WTC11 (cell line): ENCODE data around the gene AUH. TPM values are rescaled to one million over a fixed set of nuclear protein-coding genes. Genes with fewer than 3 reads are reported as not detected.

Experiments used
- ATAC-seq: fragments of 200-7000 bp; cut with Tn5 transposase; 2 replicates; pipeline ENCODE4 v1.10.0; 2021; ENCODE audit warnings: mild to moderate bottlenecking, moderate library complexity
- CTCF ChIA-PET: fragments of 300-600 bp; sonication (Branson Sonifier 250); formaldehyde crosslinking; loops from one replicate; lab custom pipeline; 2021; ENCODE audit warnings: antibody characterized with exemption; lab: Charles Lee
- POLR2A ChIA-PET: fragments of 350-600 bp; sonication (Branson Sonifier 250); formaldehyde crosslinking; loops from one replicate; lab custom pipeline; 2021; ENCODE audit warnings: antibody characterized with exemption; lab: Charles Lee
- DNase-seq: peaks from one replicate; pipeline ENCODE4 v3.0.0; 2021; ENCODE audit warnings: low spot score
- H3K27ac Mint-ChIP-seq: 2 replicates; pipeline ENCODE4 v1.8.0; 2021; ENCODE audit warnings: mixed read lengths
- H3K27me3 Mint-ChIP-seq: 2 replicates; pipeline ENCODE4 v1.8.0; 2021; ENCODE audit warnings: low read depth, mild to moderate bottlenecking, moderate library complexity, mixed read lengths
- H3K36me3 Mint-ChIP-seq: 2 replicates; pipeline ENCODE4 v1.8.0; 2021; ENCODE audit warnings: mixed read lengths
- H3K4me1 Mint-ChIP-seq: 2 replicates; pipeline ENCODE4 v1.8.0; 2022; ENCODE audit warnings: mixed read lengths
- H3K4me3 Mint-ChIP-seq: 2 replicates; pipeline ENCODE4 v1.8.0; 2021; ENCODE audit warnings: mild to moderate bottlenecking, moderate library complexity, mixed read lengths
- H3K9me3 Mint-ChIP-seq: 2 replicates; pipeline ENCODE4 v1.8.0; 2021; ENCODE audit warnings: mixed read lengths
- ELF4 ChIP-seq: sonication (generic); formaldehyde crosslinking; IDR thresholded peaks from 2 replicates; pipeline ENCODE4 v1.8.1; 2022; ENCODE audit warnings: low read depth, mild to moderate bottlenecking, moderate library complexity, missing genetic modification reagents
- ETV6 ChIP-seq: sonication (generic); formaldehyde crosslinking; IDR thresholded peaks from 2 replicates; pipeline ENCODE4 v1.8.1; 2022; ENCODE audit warnings: mild to moderate bottlenecking, missing genetic modification reagents
- JUN ChIP-seq: sonication (generic); formaldehyde crosslinking; IDR thresholded peaks from 2 replicates; pipeline ENCODE4 v1.8.0; 2023; ENCODE audit warnings: mild to moderate bottlenecking, missing genetic modification reagents
- SOX15 ChIP-seq: fragments of 250-450 bp; sonication (Bioruptor Pico); IDR thresholded peaks from 2 replicates; pipeline ENCODE4 v1.9.0; 2021; ENCODE audit warnings: mild to moderate bottlenecking
- ZNF671 ChIP-seq: fragments of 250-450 bp; sonication (Bioruptor Pico); IDR thresholded peaks from 2 replicates; pipeline ENCODE4 v1.8.0; 2021; ENCODE audit warnings: mild to moderate bottlenecking
- total RNA-seq: library from RNA; stranded (reverse); gene quantifications from 3 replicates; pipeline ENCODE4 v1.2.3, GENCODE V29; 2021
- TF ChIP-seq, protein P1 (sequence below): sonication (generic); formaldehyde crosslinking; IDR thresholded peaks from 2 replicates; pipeline ENCODE4 v1.8.0; 2022; ENCODE audit warnings: missing genetic modification reagents
- TF ChIP-seq, protein P2 (sequence below): fragments of 250-450 bp; sonication (Bioruptor Pico); IDR thresholded peaks from 2 replicates; pipeline ENCODE4 v1.9.0; 2021; ENCODE audit warnings: mild to moderate bottlenecking, borderline replicate concordance
- TF ChIP-seq, protein P3 (sequence below): sonication (generic); formaldehyde crosslinking; IDR thresholded peaks from 2 replicates; pipeline ENCODE4 v1.8.1; 2022; ENCODE audit warnings: mild to moderate bottlenecking, moderate library complexity, missing genetic modification reagents
- TF ChIP-seq, protein P4 (sequence below): sonication (generic); formaldehyde crosslinking; IDR thresholded peaks from 2 replicates; pipeline ENCODE4 v1.8.1; 2023; ENCODE audit warnings: mild to moderate bottlenecking, missing genetic modification reagents
- TF ChIP-seq, protein P5 (sequence below): sonication (generic); formaldehyde crosslinking; IDR thresholded peaks from 2 replicates; pipeline ENCODE4 v1.8.1; 2023; ENCODE audit warnings: mild to moderate bottlenecking, missing genetic modification reagents
- TF ChIP-seq, protein P6 (sequence below): fragments of 250-450 bp; sonication (Bioruptor Pico); IDR thresholded peaks from 2 replicates; pipeline ENCODE4 v2.1.2; 2022; ENCODE audit warnings: mild to moderate bottlenecking, moderate library complexity
- TF ChIP-seq, protein P7 (sequence below): fragments of 250-450 bp; sonication (Bioruptor Pico); IDR thresholded peaks from 2 replicates; pipeline ENCODE4 v1.9.0; 2021; ENCODE audit warnings: mild to moderate bottlenecking
- TF ChIP-seq, protein P8 (sequence below): sonication (generic); formaldehyde crosslinking; IDR thresholded peaks from 2 replicates; pipeline ENCODE4 v1.8.0; 2023; ENCODE audit warnings: missing genetic modification reagents, mild to moderate bottlenecking, borderline replicate concordance

Gene AUH
- total RNA-seq, 1 experiment from 2014 or later, result 30.4 TPM

DNA sequence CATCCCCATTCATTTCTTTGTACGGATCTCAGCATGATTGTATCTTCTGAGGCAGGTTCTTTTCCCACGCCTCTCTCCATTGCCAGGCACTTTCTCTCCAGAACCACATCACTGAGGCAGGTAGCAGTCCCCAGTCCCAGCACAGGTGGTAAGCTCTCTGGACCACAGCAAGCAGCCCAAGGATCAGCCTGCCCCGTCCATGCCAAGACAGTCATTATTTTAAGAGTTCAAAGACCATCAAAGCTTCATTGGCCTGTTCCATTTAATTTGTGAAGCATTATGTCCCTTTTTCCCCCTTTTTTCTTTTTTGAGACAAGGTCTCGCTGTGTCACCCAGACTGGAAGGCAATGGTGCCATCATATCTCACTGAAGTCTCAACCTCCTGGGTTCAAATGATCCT lies 171.7 kb downstream of the AUH start (continued):
- TF ChIP-seq, protein P1, sequence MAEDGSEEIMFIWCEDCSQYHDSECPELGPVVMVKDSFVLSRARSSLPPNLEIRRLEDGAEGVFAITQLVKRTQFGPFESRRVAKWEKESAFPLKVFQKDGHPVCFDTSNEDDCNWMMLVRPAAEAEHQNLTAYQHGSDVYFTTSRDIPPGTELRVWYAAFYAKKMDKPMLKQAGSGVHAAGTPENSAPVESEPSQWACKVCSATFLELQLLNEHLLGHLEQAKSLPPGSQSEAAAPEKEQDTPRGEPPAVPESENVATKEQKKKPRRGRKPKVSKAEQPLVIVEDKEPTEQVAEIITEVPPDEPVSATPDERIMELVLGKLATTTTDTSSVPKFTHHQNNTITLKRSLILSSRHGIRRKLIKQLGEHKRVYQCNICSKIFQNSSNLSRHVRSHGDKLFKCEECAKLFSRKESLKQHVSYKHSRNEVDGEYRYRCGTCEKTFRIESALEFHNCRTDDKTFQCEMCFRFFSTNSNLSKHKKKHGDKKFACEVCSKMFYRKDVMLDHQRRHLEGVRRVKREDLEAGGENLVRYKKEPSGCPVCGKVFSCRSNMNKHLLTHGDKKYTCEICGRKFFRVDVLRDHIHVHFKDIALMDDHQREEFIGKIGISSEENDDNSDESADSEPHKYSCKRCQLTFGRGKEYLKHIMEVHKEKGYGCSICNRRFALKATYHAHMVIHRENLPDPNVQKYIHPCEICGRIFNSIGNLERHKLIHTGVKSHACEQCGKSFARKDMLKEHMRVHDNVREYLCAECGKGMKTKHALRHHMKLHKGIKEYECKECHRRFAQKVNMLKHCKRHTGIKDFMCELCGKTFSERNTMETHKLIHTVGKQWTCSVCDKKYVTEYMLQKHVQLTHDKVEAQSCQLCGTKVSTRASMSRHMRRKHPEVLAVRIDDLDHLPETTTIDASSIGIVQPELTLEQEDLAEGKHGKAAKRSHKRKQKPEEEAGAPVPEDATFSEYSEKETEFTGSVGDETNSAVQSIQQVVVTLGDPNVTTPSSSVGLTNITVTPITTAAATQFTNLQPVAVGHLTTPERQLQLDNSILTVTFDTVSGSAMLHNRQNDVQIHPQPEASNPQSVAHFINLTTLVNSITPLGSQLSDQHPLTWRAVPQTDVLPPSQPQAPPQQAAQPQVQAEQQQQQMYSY, result no peak
- no peak for TF ChIP-seq ETV6 (CRISPR knock-in tag)
- TF ChIP-seq, protein P2, sequence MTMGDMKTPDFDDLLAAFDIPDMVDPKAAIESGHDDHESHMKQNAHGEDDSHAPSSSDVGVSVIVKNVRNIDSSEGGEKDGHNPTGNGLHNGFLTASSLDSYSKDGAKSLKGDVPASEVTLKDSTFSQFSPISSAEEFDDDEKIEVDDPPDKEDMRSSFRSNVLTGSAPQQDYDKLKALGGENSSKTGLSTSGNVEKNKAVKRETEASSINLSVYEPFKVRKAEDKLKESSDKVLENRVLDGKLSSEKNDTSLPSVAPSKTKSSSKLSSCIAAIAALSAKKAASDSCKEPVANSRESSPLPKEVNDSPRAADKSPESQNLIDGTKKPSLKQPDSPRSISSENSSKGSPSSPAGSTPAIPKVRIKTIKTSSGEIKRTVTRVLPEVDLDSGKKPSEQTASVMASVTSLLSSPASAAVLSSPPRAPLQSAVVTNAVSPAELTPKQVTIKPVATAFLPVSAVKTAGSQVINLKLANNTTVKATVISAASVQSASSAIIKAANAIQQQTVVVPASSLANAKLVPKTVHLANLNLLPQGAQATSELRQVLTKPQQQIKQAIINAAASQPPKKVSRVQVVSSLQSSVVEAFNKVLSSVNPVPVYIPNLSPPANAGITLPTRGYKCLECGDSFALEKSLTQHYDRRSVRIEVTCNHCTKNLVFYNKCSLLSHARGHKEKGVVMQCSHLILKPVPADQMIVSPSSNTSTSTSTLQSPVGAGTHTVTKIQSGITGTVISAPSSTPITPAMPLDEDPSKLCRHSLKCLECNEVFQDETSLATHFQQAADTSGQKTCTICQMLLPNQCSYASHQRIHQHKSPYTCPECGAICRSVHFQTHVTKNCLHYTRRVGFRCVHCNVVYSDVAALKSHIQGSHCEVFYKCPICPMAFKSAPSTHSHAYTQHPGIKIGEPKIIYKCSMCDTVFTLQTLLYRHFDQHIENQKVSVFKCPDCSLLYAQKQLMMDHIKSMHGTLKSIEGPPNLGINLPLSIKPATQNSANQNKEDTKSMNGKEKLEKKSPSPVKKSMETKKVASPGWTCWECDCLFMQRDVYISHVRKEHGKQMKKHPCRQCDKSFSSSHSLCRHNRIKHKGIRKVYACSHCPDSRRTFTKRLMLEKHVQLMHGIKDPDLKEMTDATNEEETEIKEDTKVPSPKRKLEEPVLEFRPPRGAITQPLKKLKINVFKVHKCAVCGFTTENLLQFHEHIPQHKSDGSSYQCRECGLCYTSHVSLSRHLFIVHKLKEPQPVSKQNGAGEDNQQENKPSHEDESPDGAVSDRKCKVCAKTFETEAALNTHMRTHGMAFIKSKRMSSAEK, result no peak
- no peak for TF ChIP-seq ZNF671 (CRISPR knock-in tag)

DNA sequence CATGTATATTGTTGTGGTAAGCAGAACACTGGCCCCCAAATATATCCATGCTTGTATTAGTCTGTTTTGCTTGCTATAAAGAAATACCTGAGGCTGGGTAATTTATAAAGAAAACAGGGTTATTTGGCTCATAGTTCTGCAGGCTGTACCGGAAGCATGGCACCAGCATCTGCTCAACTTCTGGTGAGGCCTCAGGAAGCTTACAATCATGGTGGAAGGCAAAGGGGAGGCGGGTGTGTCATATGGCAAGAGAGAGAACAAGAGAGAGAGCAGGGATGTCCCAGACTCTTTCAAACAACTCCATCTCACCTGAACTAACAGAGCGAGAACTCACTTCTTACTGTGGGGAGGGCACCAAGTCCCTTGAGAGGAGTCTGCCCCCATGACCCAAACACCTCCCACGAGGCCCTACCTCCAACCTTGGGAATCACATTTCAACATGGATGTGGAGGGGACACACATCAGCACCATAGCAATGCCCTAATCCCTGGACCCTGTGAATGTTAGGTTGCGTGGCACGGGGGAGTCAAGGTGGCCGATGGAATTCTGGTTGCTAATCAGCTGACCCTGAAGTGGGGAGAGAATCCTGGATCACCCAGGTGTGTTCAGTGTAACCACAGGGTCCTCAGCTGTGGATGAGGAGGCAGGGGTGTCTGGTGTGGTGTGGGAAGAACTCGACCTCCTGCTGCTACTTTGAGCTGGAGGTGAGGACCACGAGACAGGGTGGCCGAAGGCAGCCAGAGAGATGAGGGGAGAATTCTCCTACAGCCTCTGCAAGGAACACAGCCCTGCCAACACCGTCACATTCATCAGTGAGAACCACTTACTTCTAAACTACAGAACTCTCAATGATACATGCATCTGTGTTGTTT lies 172.8 kb downstream of the AUH start:
- no peak overlapping the region for H3K27ac Mint-ChIP-seq
- peaks cover 14% of the 10 kb centered on the region for H3K4me1 Mint-ChIP-seq
- no peak overlapping the region for H3K4me3 Mint-ChIP-seq
- POLR2A ChIA-PET, result no interaction called here
- peaks cover 13% of the 10 kb centered on the region for H3K9me3 Mint-ChIP-seq
- no peak for ATAC-seq
- DNase-seq, result no peak
- peaks cover 8% of the 10 kb centered on the region for H3K36me3 Mint-ChIP-seq
- H3K27me3 Mint-ChIP-seq, result peaks cover 17% of the 10 kb centered on the region
- CTCF ChIA-PET, result no interaction called here
- TF ChIP-seq SOX15 (CRISPR knock-in tag) (no peak), ELF4 (CRISPR knock-in tag) (no peak), JUN (no peak)
- TF ChIP-seq, protein P3, sequence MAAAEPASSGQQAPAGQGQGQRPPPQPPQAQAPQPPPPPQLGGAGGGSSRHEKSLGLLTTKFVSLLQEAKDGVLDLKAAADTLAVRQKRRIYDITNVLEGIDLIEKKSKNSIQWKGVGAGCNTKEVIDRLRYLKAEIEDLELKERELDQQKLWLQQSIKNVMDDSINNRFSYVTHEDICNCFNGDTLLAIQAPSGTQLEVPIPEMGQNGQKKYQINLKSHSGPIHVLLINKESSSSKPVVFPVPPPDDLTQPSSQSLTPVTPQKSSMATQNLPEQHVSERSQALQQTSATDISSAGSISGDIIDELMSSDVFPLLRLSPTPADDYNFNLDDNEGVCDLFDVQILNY (CRISPR knock-in tag), result no peak
- TF ChIP-seq, protein P4, sequence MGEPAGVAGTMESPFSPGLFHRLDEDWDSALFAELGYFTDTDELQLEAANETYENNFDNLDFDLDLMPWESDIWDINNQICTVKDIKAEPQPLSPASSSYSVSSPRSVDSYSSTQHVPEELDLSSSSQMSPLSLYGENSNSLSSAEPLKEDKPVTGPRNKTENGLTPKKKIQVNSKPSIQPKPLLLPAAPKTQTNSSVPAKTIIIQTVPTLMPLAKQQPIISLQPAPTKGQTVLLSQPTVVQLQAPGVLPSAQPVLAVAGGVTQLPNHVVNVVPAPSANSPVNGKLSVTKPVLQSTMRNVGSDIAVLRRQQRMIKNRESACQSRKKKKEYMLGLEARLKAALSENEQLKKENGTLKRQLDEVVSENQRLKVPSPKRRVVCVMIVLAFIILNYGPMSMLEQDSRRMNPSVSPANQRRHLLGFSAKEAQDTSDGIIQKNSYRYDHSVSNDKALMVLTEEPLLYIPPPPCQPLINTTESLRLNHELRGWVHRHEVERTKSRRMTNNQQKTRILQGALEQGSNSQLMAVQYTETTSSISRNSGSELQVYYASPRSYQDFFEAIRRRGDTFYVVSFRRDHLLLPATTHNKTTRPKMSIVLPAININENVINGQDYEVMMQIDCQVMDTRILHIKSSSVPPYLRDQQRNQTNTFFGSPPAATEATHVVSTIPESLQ (CRISPR knock-in tag), result no peak
- TF ChIP-seq, protein P5, sequence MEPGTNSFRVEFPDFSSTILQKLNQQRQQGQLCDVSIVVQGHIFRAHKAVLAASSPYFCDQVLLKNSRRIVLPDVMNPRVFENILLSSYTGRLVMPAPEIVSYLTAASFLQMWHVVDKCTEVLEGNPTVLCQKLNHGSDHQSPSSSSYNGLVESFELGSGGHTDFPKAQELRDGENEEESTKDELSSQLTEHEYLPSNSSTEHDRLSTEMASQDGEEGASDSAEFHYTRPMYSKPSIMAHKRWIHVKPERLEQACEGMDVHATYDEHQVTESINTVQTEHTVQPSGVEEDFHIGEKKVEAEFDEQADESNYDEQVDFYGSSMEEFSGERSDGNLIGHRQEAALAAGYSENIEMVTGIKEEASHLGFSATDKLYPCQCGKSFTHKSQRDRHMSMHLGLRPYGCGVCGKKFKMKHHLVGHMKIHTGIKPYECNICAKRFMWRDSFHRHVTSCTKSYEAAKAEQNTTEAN (CRISPR knock-in tag), result no peak
- TF ChIP-seq, protein P6, sequence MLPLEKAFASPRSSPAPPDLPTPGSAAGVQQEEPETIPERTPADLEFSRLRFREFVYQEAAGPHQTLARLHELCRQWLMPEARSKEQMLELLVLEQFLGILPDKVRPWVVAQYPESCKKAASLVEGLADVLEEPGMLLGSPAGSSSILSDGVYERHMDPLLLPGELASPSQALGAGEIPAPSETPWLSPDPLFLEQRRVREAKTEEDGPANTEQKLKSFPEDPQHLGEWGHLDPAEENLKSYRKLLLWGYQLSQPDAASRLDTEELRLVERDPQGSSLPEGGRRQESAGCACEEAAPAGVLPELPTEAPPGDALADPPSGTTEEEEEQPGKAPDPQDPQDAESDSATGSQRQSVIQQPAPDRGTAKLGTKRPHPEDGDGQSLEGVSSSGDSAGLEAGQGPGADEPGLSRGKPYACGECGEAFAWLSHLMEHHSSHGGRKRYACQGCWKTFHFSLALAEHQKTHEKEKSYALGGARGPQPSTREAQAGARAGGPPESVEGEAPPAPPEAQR, result no peak
- TF ChIP-seq, protein P7, sequence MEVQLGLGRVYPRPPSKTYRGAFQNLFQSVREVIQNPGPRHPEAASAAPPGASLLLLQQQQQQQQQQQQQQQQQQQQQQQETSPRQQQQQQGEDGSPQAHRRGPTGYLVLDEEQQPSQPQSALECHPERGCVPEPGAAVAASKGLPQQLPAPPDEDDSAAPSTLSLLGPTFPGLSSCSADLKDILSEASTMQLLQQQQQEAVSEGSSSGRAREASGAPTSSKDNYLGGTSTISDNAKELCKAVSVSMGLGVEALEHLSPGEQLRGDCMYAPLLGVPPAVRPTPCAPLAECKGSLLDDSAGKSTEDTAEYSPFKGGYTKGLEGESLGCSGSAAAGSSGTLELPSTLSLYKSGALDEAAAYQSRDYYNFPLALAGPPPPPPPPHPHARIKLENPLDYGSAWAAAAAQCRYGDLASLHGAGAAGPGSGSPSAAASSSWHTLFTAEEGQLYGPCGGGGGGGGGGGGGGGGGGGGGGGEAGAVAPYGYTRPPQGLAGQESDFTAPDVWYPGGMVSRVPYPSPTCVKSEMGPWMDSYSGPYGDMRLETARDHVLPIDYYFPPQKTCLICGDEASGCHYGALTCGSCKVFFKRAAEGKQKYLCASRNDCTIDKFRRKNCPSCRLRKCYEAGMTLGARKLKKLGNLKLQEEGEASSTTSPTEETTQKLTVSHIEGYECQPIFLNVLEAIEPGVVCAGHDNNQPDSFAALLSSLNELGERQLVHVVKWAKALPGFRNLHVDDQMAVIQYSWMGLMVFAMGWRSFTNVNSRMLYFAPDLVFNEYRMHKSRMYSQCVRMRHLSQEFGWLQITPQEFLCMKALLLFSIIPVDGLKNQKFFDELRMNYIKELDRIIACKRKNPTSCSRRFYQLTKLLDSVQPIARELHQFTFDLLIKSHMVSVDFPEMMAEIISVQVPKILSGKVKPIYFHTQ (CRISPR knock-in tag), result no peak
- TF ChIP-seq, protein P8, sequence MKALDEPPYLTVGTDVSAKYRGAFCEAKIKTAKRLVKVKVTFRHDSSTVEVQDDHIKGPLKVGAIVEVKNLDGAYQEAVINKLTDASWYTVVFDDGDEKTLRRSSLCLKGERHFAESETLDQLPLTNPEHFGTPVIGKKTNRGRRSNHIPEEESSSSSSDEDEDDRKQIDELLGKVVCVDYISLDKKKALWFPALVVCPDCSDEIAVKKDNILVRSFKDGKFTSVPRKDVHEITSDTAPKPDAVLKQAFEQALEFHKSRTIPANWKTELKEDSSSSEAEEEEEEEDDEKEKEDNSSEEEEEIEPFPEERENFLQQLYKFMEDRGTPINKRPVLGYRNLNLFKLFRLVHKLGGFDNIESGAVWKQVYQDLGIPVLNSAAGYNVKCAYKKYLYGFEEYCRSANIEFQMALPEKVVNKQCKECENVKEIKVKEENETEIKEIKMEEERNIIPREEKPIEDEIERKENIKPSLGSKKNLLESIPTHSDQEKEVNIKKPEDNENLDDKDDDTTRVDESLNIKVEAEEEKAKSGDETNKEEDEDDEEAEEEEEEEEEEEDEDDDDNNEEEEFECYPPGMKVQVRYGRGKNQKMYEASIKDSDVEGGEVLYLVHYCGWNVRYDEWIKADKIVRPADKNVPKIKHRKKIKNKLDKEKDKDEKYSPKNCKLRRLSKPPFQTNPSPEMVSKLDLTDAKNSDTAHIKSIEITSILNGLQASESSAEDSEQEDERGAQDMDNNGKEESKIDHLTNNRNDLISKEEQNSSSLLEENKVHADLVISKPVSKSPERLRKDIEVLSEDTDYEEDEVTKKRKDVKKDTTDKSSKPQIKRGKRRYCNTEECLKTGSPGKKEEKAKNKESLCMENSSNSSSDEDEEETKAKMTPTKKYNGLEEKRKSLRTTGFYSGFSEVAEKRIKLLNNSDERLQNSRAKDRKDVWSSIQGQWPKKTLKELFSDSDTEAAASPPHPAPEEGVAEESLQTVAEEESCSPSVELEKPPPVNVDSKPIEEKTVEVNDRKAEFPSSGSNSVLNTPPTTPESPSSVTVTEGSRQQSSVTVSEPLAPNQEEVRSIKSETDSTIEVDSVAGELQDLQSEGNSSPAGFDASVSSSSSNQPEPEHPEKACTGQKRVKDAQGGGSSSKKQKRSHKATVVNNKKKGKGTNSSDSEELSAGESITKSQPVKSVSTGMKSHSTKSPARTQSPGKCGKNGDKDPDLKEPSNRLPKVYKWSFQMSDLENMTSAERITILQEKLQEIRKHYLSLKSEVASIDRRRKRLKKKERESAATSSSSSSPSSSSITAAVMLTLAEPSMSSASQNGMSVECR (CRISPR knock-in tag), result no peak
